Ramos (cell line): ENCODE measurements around the gene FEZF2.

ENCODE experiments used
- in situ Hi-C: fragments of 300-500 bp; cut with MboI; formaldehyde crosslinking; loops from one replicate; pipeline ENCODE4 v1.14.3; 2022; ENCODE audit warnings: low sequenced_read_pairs; ENCODE audit not compliant: unreplicated experiment

The FEZF2 gene

DNA sequence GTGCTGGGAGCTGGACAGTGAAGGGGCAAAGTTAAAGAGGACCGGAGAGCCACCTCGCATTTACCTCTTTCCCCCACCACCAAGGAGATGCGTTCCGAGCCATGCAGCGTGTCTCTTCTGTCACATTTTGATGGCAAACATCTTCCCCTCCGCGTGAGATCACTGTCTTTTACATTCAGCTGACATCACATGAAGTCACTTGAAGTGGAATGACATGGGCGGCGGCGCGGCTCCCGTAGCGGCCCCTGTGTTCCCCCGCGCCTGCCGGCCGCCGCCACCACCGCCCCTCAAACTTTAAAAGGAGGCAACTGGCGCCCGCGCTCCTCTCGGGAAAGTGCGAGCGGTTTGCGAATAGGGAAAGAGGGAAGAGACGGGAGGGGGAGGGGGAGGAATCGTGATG, at the start of gene FEZF2:
Gene FEZF2, minus strand, starts transcription at position 336 of the 400 bp plus-strand sequence. CDS start 682 bp downstream, outside the sequence.
- in situ Hi-C loops = no loop called here

DNA sequence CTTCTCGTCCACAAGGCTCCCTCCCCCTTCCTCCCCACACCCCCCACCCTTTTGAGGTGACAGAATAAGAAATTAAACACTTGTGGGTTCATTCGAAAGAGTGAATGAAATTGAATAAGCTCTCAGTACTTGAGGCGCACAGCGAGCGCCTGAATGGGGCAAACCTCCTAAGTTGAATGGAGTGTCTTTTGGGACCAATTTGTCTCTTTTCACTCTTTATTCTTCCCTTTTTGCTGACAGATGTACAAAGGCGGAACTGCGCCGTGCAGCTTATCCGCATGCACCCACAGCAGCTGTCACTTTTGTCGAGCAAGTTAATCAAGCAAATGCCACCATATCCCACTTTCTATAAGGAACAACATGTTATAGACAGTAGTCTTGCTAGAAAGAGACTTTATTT, 47.9 kb upstream of the FEZF2 start:
- in situ Hi-C loops = no loop called here

DNA sequence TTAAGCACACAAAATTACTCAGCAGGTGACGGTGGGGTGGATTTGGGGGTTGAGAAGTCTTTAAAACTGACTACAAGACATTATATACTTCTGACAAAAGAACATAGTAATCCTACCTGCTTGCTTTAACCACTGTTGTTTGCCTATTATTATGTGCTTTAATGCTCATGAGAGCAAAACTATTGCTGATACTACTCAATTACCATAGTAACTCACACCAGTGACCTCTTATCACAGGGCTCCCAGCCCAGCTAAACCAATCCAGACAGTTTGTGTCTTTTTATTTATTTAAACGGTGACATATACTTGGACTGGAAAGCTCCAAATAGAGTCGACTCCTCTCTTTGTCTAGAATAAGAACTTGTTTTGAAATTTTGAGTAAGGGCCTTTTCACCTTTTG, 42.8 kb upstream of the FEZF2 start:
- in situ Hi-C loops = no loop called here

DNA sequence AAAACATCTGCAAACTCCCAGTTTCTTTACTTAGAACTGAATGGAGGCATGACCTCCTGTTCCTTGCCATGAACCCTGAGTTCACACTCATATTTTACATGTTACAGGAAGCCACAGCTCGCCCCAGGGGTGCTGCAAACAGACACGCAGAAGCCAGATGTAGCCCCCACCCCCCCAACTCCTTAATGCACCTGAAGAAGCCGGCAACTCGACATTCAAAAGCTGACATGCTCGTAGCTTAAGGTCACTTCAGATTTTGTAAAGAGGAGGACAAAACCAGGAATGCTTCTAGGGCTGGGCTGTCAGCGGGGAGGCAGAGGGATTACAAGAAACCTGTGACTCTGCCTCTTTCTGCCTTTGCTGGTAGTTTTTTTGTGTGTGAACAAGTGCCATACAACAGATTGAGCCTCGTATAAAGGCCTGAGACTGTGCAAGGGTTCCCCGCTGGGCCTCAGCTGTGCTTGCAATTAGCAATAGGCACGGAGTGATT, 42.0 kb upstream of the FEZF2 start:
- in situ Hi-C loops = no loop called here

GRCh38 chr3:62414786-62415185, 41.4 kb upstream of the FEZF2 start:
- in situ Hi-C loops = no loop called here

DNA sequence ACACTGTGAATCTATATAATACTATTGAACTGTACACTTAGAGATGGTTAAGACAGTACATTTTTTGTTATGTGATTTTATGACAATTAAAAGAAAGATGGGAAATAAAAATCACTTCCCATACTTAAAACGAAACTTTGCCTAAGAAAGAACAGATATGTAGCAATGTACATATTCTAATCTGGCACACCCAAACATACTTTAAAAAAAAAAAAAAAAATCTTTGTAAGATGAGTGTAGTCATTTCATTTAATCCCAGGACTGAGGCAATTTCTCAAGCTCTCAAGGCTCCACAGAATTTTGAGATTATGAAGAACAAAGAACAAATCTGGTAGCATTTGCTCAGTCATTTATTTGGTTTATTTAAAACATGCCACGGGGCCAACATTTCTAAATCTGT, 40.3 kb upstream of the FEZF2 start:
- in situ Hi-C loops = no loop called here

- in situ Hi-C loops = no loop called here
Observed at GRCh38 chr3:62406945-62407344, 33.6 kb upstream of the FEZF2 start.

GRCh38 chr3:62405566-62405965, 32.2 kb upstream of the FEZF2 start:
- in situ Hi-C loops = no loop called here

DNA sequence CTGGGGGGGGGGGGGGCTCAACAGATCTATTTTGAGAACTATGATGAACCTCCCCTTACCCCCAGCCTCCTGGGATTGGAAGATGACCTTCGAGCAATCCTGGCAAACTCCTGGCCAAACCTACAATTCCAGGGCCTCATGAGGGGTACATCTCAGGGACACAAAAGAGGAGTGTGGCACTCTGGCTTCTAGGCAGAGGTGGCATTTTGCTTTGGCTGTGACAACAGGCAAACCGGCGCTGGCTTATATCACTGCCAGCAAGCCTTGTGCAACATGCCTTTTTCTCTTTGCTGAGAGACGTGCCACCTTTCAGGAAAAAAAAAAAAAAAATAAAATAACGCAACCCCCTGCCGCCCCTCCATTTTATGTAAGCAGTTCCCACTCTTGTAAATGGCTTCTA, 31.8 kb upstream of the FEZF2 start:
- in situ Hi-C loops = no loop called here

DNA sequence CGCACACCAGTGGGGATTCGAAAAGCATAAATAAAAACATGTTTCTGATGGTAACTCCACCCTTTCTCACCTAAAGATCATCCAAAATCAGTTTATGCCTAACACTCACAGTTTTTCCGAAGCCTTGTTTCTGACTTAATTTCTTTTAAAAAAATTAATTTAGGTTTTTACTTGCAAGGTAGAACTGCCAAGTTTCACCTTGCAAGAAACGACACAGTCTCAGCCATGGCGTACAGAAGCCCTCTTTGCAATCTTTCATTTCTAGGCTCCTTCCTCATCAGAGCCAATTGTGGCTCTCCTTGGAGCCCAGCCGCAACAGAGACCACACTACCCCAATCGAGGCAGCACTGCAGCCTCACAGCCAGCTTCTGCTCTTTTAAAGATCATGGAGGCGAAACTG, 31.0 kb upstream of the FEZF2 start:
- in situ Hi-C loops = no loop called here

GRCh38 chr3:62403765-62404164, 30.4 kb upstream of the FEZF2 start:
- in situ Hi-C loops = no loop called here

GRCh38 chr3:62392626-62393292, 19.4 kb upstream of the FEZF2 start:
- in situ Hi-C loops = no loop called here

GRCh38 chr3:62387251-62387650, 13.9 kb upstream of the FEZF2 start:
- in situ Hi-C loops = no loop called here

DNA sequence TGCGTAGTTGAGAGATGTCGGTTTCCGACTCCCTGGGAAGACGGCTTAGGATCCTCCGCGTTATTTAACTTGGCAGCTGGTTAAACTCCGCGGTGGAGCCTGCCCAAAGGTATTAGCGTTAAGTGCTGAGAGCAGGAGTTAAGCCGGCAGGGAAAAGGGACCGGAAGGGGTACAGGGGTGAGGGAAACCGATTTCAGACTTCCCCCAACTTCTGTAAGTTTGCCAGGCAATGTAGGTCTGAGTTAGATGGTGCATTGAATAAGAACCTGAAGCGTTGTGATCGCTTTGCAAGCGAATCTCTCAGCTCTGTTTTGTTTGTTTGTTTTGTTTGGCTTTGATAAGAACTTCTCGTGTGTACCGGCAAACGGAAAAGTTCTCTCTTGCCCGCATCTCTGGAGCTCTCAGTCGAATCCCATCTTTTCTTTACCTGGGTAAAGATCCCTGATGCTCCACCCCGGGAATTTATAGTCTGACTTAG, 6.0 kb upstream of the FEZF2 start:
- in situ Hi-C loops = no loop called here

GRCh38 chr3:62378921-62379320, 5.6 kb upstream of the FEZF2 start:
- in situ Hi-C loops = no loop called here

DNA sequence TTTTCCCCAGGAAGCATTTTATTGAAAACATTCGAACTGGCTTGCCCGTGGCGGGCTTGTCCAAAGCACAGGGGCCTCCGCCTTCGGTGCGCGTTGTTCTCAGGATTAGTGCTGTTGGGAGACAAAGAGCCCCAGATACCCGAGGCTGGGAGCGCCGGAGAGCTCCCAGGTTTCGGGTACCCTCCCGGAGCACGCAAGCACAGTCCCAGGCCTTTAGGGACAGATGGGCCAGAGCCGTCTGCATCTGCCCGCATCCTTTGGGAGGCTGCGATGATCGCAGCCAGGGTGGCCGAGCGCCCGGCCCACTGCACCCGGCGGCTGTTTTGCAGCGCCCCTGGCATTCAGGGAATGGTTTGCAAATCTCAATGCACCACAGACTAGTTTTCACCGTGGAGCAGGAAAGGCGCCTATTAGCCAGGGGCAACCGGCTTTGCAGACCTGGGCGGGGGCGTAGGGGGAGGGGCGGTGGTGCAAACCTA, 5.0 kb upstream of the FEZF2 start:
- in situ Hi-C loops = no loop called here

GRCh38 chr3:62376906-62377877, 3.8 kb upstream of the FEZF2 start:
- in situ Hi-C loops = no loop called here

GRCh38 chr3:62376454-62376720, 3.0 kb upstream of the FEZF2 start:
- in situ Hi-C loops = no loop called here

DNA sequence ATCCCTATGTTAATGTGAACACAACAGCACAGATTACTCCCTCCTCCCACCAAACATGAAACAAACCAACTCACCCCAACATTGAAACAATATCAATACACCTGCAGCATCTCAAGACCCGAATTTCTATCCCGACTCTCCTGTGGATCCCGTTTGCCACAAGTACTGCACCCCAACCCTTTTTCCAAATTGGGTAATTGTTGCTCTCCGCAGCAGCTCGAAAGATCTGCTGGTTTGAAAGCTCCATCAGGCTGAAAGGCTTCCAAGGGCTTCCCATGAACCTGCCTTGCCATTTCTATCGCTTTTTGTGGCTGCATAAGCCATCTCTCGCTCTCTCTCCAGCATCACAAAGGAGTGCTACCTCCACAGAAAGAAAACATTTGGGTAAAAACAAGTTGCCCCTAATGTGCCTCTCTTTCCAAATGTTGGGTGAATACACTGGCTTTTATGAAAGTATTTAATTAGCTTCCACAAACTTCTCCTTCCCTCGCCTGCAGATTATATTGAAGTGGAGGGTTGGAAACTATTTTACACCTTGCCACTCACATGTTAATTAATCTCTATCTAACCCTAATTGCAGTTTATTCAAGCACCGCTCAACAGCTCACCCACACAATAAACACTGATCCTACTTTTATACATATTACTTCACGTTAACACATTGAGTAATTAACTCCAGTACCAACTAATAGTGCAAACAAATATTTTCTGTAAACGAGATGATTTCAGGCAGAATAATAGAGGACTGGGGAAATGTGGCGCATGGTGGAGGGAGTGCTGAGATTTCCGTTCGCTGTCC, 2.5 kb upstream of the FEZF2 start:
- in situ Hi-C loops = no loop called here

- in situ Hi-C loops = no loop called here
Observed at GRCh38 chr3:62374341-62375218, 1.2 kb upstream of the FEZF2 start.
